ENCODE measurements around the gene MGST2.

- TF ChIP-seq POLR2A (IDR thresholded peaks at IDR 0.05), result no peak
- TF ChIP-seq, protein P1, sequence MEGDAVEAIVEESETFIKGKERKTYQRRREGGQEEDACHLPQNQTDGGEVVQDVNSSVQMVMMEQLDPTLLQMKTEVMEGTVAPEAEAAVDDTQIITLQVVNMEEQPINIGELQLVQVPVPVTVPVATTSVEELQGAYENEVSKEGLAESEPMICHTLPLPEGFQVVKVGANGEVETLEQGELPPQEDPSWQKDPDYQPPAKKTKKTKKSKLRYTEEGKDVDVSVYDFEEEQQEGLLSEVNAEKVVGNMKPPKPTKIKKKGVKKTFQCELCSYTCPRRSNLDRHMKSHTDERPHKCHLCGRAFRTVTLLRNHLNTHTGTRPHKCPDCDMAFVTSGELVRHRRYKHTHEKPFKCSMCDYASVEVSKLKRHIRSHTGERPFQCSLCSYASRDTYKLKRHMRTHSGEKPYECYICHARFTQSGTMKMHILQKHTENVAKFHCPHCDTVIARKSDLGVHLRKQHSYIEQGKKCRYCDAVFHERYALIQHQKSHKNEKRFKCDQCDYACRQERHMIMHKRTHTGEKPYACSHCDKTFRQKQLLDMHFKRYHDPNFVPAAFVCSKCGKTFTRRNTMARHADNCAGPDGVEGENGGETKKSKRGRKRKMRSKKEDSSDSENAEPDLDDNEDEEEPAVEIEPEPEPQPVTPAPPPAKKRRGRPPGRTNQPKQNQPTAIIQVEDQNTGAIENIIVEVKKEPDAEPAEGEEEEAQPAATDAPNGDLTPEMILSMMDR (IDR thresholded peaks at IDR 0.05), result peak in 1 of 6 experiments; percentile 39
These were observed 47.7 kb upstream of the MGST2 start for GRCh38 chr4:139617702-139618490.
